H9 (cell line): ENCODE measurements around the gene KRT13. TPM values are rescaled to one million over a fixed set of nuclear protein-coding genes. Genes with fewer than 3 reads are reported as not detected.

Source experiments
- DNase-seq: peaks from one replicate; pipeline ENCODE4 v3.0.0-alpha.2; 2017
- H2AFZ ChIP-seq: one replicate; pipeline ENCODE4 v1.6.1; 2013; ENCODE audit warnings: mild to moderate bottlenecking, low read length, control low read depth, moderate library complexity
- H2AK5ac ChIP-seq: 2 replicates; pipeline ENCODE4 v1.6.1; 2013; ENCODE audit warnings: low read length, control low read depth, mixed read lengths; ENCODE audit not compliant: insufficient read length
- H2BK120ac ChIP-seq: one replicate; pipeline ENCODE4 v1.6.1; 2013; ENCODE audit warnings: low read depth, mild to moderate bottlenecking, low read length, control low read depth, inconsistent platforms; ENCODE audit not compliant: poor library complexity, severe bottlenecking
- H2BK12ac ChIP-seq: 2 replicates; pipeline ENCODE4 v1.6.1; 2013; ENCODE audit warnings: low read length, control low read depth, mixed read lengths, low read depth; ENCODE audit not compliant: insufficient read length
- H2BK15ac ChIP-seq: 2 replicates; pipeline ENCODE4 v1.6.1; 2013; ENCODE audit warnings: low read depth, low read length, control low read depth
- H2BK20ac ChIP-seq: one replicate; pipeline ENCODE4 v1.6.1; 2013; ENCODE audit warnings: low read depth, mild to moderate bottlenecking, low read length, control low read depth, inconsistent platforms; ENCODE audit not compliant: poor library complexity, severe bottlenecking
- H2BK5ac ChIP-seq: 2 replicates; pipeline ENCODE4 v1.6.1; 2013; ENCODE audit warnings: low read length, control low read depth, mixed read lengths; ENCODE audit not compliant: insufficient read length
- H3K14ac ChIP-seq: 2 replicates; pipeline ENCODE4 v1.6.1; 2013; ENCODE audit warnings: low read length, control low read depth; ENCODE audit not compliant: insufficient read depth
- H3K18ac ChIP-seq: 2 replicates; pipeline ENCODE4 v1.6.1; 2013; ENCODE audit warnings: low read depth, mild to moderate bottlenecking, mixed read lengths, low read length, control low read depth; ENCODE audit not compliant: insufficient read length
- H3K23ac ChIP-seq: 2 replicates; pipeline ENCODE4 v1.6.1; 2013; ENCODE audit warnings: low read length, control low read depth, mixed read lengths, low read depth; ENCODE audit not compliant: insufficient read length
- H3K23me2 ChIP-seq: 2 replicates; pipeline ENCODE4 v1.6.1; 2013; ENCODE audit warnings: low read depth, mild to moderate bottlenecking, mixed read lengths, low read length, control low read depth; ENCODE audit not compliant: insufficient read length, poor library complexity, severe bottlenecking
- H3K27ac ChIP-seq: 2 replicates; pipeline ENCODE4 v1.5.1; 2013; ENCODE audit warnings: low read length, control low read depth, mixed read lengths, low read depth; ENCODE audit not compliant: insufficient read length
- H3K27me3 ChIP-seq: 2 replicates; pipeline ENCODE4 v1.6.1; 2013; ENCODE audit warnings: low read length, control low read depth, inconsistent platforms; ENCODE audit not compliant: insufficient read depth
- H3K4ac ChIP-seq: 2 replicates; pipeline ENCODE4 v1.6.1; 2013; ENCODE audit warnings: low read depth, mild to moderate bottlenecking, control low read depth, inconsistent platforms, low read length, moderate library complexity
- H3K4me1 ChIP-seq: 2 replicates; pipeline ENCODE4 v1.6.1; 2013; ENCODE audit warnings: low read length, control low read depth, inconsistent platforms; ENCODE audit not compliant: insufficient read depth
- H3K4me2 ChIP-seq: 2 replicates; pipeline ENCODE4 v1.6.1; 2013; ENCODE audit warnings: low read length, control low read depth, mixed read lengths; ENCODE audit not compliant: insufficient read length, insufficient read depth
- H3K56ac ChIP-seq: 2 replicates; pipeline ENCODE4 v1.6.1; 2013; ENCODE audit warnings: low read depth, mild to moderate bottlenecking, mixed read lengths, low read length, control low read depth; ENCODE audit not compliant: insufficient read length
- H3K79me1 ChIP-seq: 2 replicates; pipeline ENCODE4 v1.6.1; 2013; ENCODE audit warnings: low read depth, mild to moderate bottlenecking, moderate library complexity, low read length, control low read depth, inconsistent platforms; ENCODE audit not compliant: insufficient read depth, poor library complexity, severe bottlenecking
- H3K79me2 ChIP-seq: 2 replicates; pipeline ENCODE4 v1.6.1; 2013; ENCODE audit warnings: low read length, control low read depth, inconsistent platforms; ENCODE audit not compliant: insufficient read depth
- H3K9ac ChIP-seq: 2 replicates; pipeline ENCODE4 v1.6.1; 2013; ENCODE audit warnings: low read length, control low read depth, mixed read lengths; ENCODE audit not compliant: insufficient read length; ENCODE audit errors: extremely low read depth
- H3K9me3 ChIP-seq: one replicate; pipeline ENCODE4 v1.6.1; 2013; ENCODE audit warnings: low read depth, low read length, inconsistent platforms; ENCODE audit not compliant: control insufficient read depth
- H3T11ph ChIP-seq: one replicate; pipeline ENCODE4 v1.6.1; 2013; ENCODE audit warnings: mild to moderate bottlenecking, low read length, control low read depth, inconsistent platforms
- H4K20me1 ChIP-seq: one replicate; pipeline ENCODE4 v1.6.1; 2013; ENCODE audit not compliant: control insufficient read depth, insufficient read length, insufficient read depth
- H4K5ac ChIP-seq: 2 replicates; pipeline ENCODE4 v1.6.1; 2013; ENCODE audit warnings: low read depth, mild to moderate bottlenecking, mixed read lengths, low read length, control low read depth; ENCODE audit not compliant: insufficient read length
- H4K8ac ChIP-seq: replicated peaks from 2 replicates; pipeline ENCODE4 v1.6.1; 2013; ENCODE audit warnings: low read length, control low read depth, mixed read lengths, low read depth; ENCODE audit not compliant: insufficient read length
- H4K91ac ChIP-seq: 2 replicates; pipeline ENCODE4 v1.6.1; 2013; ENCODE audit warnings: low read depth, mild to moderate bottlenecking, moderate library complexity, mixed read lengths, low read length, control low read depth; ENCODE audit not compliant: insufficient read length
- H3K27ac Mint-ChIP-seq, 3 experiments: 2 replicates in 2 of 3; 3 replicates in 1 of 3; pipeline ENCODE4 v1.8.0; 2020 to 2021; ENCODE audit warnings: mixed read lengths in 3 of 3, mild to moderate bottlenecking in 1 of 3, moderate library complexity in 1 of 3
- H3K27me3 Mint-ChIP-seq: 2 replicates; pipeline ENCODE4 v1.8.0; 2021; ENCODE audit warnings: low read depth, mild to moderate bottlenecking, moderate library complexity, mixed read lengths
- H3K36me3 Mint-ChIP-seq, 3 experiments: 2 replicates in 2 of 3; 3 replicates in 1 of 3; pipeline ENCODE4 v1.8.0; 2020 to 2021; ENCODE audit warnings: low read depth in 3 of 3, mixed read lengths in 3 of 3; ENCODE audit not compliant: insufficient read depth in 1 of 3
- H3K4me1 Mint-ChIP-seq, 2 experiments: 2 replicates each; pipeline ENCODE4 v1.8.0; 2020; ENCODE audit warnings: mixed read lengths in 2 of 2
- H3K4me3 Mint-ChIP-seq, 2 experiments: 2 replicates in 1 of 2; 3 replicates in 1 of 2; pipeline ENCODE4 v1.8.0; 2020 to 2021; ENCODE audit warnings: mild to moderate bottlenecking in 2 of 2, mixed read lengths in 2 of 2, moderate library complexity in 1 of 2
- H3K9me3 Mint-ChIP-seq, 2 experiments: 2 replicates in 1 of 2; 3 replicates in 1 of 2; pipeline ENCODE4 v1.8.0; 2020; ENCODE audit warnings: mild to moderate bottlenecking in 2 of 2, mixed read lengths in 2 of 2, moderate library complexity in 1 of 2
- WGBS: extraction: QIAGEN DNeasy Blood & Tissue Kit; methylation state at CpG from one replicate; pipeline ENCODE4 v1.1.7; 2013; ENCODE audit warnings: missing lambda C conversion rate, low lambda C conversion rate, mixed read lengths; ENCODE audit not compliant: insufficient read length; ENCODE audit errors: extremely low coverage; 5-methylcytosine and 5-hydroxymethylcytosine counted together
- total RNA-seq: library from RNA; stranded (reverse); gene quantifications from 2 replicates; pipeline ENCODE4 v1.2.1, GENCODE V29; 2021
- TF ChIP-seq, protein P1 (sequence below): fragments of 200-600 bp; sonication (generic); conservative IDR thresholded peaks from 3 replicates; pipeline ENCODE4 v1.8.0; 2021; ENCODE audit warnings: antibody characterized with exemption, mild to moderate bottlenecking

The KRT13 gene
- total RNA-seq, 1 experiment from 2014 or later = not detected

DNA sequence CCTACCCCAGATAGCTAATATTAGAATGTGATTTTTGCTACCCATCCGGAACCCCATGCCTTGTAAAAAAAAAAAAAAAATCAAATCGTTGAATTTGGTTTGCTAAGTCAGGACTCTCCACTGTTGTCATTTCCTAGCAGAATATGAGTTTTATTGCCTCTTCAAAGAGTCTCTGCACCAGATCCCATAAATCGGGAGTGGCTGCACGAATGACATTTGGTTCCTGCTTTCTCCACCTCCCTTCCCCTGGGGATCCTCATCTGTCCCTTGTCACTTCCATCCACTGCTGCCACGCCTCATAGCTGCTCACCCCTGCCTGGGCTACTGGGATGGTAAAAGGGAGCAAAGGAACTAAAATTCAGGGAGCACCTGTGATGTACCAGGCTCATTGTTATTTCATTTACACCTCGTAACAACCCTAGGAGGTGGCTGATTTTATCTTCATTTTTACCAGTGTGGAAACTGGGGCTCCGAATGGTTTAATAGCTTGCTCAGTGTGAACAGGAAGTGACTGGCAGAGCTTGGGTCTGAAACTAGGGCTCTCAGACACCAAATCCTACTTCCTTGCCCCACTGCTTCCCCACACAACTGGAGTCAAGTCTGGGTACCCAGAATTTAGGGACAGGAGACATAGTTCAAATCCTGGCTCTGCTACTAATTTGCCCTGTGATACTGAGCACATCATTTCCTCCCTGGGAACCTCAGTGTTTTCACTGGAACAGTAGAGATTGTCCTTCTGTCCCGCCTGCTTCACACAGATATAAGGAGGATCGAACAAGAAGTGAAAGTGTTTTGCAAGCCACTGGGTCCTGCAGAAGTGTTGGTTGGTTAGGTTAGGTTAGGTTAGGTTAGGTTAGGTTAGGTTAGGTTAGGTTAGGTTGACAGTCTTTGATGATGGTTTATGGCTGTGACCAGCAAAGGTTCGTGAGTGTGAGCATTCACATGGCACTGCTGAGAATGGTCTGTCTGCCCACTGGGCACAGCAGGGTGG lies 15.1 kb downstream of the KRT13 start:
- H4K20me1 ChIP-seq = no peaks in the 10 kb centered on the region
- H2AFZ ChIP-seq = no peak overlapping the region
- no peak overlapping the region for H4K91ac ChIP-seq
- no peak overlapping the region for H3K4ac ChIP-seq
- H3K9ac ChIP-seq = no peak overlapping the region
- Mint-ChIP-seq H3K36me3 (no peaks in the 10 kb centered on the region), H3K27me3 (peaks cover 32% of the 10 kb centered on the region), H3K27ac (no peak overlapping the region), H3K4me1 (peaks cover 1 to 2% of the 10 kb centered on the region in 2 experiments; a peak in 2 of 4 replicates), H3K4me3 (no peak overlapping the region), H3K9me3 (no peaks in the 10 kb centered on the region)
- H2BK20ac ChIP-seq = no peak overlapping the region
- no peak overlapping the region for H2BK12ac ChIP-seq
- TF ChIP-seq, protein P1, sequence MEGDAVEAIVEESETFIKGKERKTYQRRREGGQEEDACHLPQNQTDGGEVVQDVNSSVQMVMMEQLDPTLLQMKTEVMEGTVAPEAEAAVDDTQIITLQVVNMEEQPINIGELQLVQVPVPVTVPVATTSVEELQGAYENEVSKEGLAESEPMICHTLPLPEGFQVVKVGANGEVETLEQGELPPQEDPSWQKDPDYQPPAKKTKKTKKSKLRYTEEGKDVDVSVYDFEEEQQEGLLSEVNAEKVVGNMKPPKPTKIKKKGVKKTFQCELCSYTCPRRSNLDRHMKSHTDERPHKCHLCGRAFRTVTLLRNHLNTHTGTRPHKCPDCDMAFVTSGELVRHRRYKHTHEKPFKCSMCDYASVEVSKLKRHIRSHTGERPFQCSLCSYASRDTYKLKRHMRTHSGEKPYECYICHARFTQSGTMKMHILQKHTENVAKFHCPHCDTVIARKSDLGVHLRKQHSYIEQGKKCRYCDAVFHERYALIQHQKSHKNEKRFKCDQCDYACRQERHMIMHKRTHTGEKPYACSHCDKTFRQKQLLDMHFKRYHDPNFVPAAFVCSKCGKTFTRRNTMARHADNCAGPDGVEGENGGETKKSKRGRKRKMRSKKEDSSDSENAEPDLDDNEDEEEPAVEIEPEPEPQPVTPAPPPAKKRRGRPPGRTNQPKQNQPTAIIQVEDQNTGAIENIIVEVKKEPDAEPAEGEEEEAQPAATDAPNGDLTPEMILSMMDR = no peak
- H3K9me3 ChIP-seq = no peaks in the 10 kb centered on the region
- H3K14ac ChIP-seq = no peak overlapping the region
- no peaks in the 10 kb centered on the region for H3K4me1 ChIP-seq
- no peak for DNase-seq
- H2BK15ac ChIP-seq = no peak overlapping the region
- H3K79me1 ChIP-seq = no peaks in the 10 kb centered on the region
- H3K23me2 ChIP-seq = peaks cover 3% of the 10 kb centered on the region
- no peak overlapping the region for H2AK5ac ChIP-seq
- no peak overlapping the region for H3K56ac ChIP-seq
- no peaks in the 10 kb centered on the region for H3K27me3 ChIP-seq
- H3K4me2 ChIP-seq = no peak overlapping the region
- no peak overlapping the region for H3T11ph ChIP-seq
- WGBS = no CpG with 5 or more reads among the region's 10 CpGs
- no peak overlapping the region for H3K27ac ChIP-seq
- no peak overlapping the region for H4K5ac ChIP-seq
- H2BK120ac ChIP-seq = no peak overlapping the region
- H3K18ac ChIP-seq = no peak overlapping the region
- no peak overlapping the region for H4K8ac ChIP-seq
- H3K23ac ChIP-seq = no peak overlapping the region
- no peak overlapping the region for H2BK5ac ChIP-seq
- no peaks in the 10 kb centered on the region for H3K79me2 ChIP-seq
